IMR-90 (cell line): ENCODE data around the gene PLEKHS1. TPM values are rescaled to one million over a fixed set of nuclear protein-coding genes. Genes with fewer than 3 reads are reported as not detected.

Source experiments
- ATAC-seq: fragments of 200-7000 bp; cut with Tn5 transposase; 2 replicates; pipeline ENCODE4 v1.9.1; 2020; ENCODE audit warnings: low read depth, mild to moderate bottlenecking, moderate library complexity
- BruUV-seq: library from RNA; stranded (reverse); fragments of 400-500 nt; replicated peaks from 2 replicates; lab custom pipeline; 2021; lab: Mats Ljungman, UMichigan
- CTCF ChIA-PET: fragments of 300-600 bp; formaldehyde crosslinking; extraction: SDS; loops from one replicate; lab custom pipeline; 2021; ENCODE audit warnings: antibody characterized with exemption; lab: Yijun Ruan, JAX
- POLR2A ChIA-PET: fragments of 300-600 bp; sonication (Branson Sonifier 250); formaldehyde crosslinking; loops from one replicate; lab custom pipeline; 2022; ENCODE audit warnings: antibody characterized with exemption; ENCODE audit not compliant: unreplicated experiment; lab: Charles Lee
- DNase-seq: peaks from one replicate; pipeline ENCODE4 v3.0.0; 2013
- H2AFZ ChIP-seq: replicated peaks from 2 replicates; pipeline ENCODE3; 2013; ENCODE audit warnings: low read length, mild to moderate bottlenecking; ENCODE audit not compliant: poor library complexity
- H2AK5ac ChIP-seq: 2 replicates; pipeline ENCODE4 v1.6.1; 2013; ENCODE audit warnings: low read depth, low read length, inconsistent platforms
- H2AK9ac ChIP-seq: replicated peaks from 2 replicates; pipeline ENCODE3; 2013; ENCODE audit warnings: mild to moderate bottlenecking, low read depth, low read length, moderate library complexity; ENCODE audit not compliant: poor library complexity
- H2BK120ac ChIP-seq: 2 replicates; pipeline ENCODE4 v1.6.1; 2013; ENCODE audit warnings: low read depth, low read length, inconsistent platforms
- H2BK15ac ChIP-seq: 3 replicates; pipeline ENCODE4 v1.6.1; 2013; ENCODE audit warnings: low read depth, low read length, inconsistent platforms
- H2BK20ac ChIP-seq: 2 replicates; pipeline ENCODE4 v1.6.1; 2013; ENCODE audit warnings: low read depth, mild to moderate bottlenecking, inconsistent platforms, low read length, moderate library complexity
- H2BK5ac ChIP-seq: 2 replicates; pipeline ENCODE4 v1.6.1; 2013; ENCODE audit warnings: mild to moderate bottlenecking, low read depth, low read length, inconsistent platforms; ENCODE audit not compliant: poor library complexity, severe bottlenecking
- H3K14ac ChIP-seq: replicated peaks from 2 replicates; pipeline ENCODE4 v1.6.1; 2013; ENCODE audit warnings: low read depth, low read length, inconsistent platforms
- H3K18ac ChIP-seq: 2 replicates; pipeline ENCODE4 v1.6.1; 2013; ENCODE audit warnings: low read depth, low read length, control low read depth
- H3K23ac ChIP-seq: 2 replicates; pipeline ENCODE4 v1.6.1; 2013; ENCODE audit warnings: low read depth, low read length, inconsistent platforms
- H3K27ac ChIP-seq: 2 replicates; pipeline ENCODE4 v1.5.1; 2013; ENCODE audit warnings: mild to moderate bottlenecking, control low read depth, low read length; ENCODE audit not compliant: insufficient read depth
- H3K27me3 ChIP-seq: 2 replicates; pipeline ENCODE4 v1.6.1; 2013; ENCODE audit warnings: low read length; ENCODE audit not compliant: control insufficient read depth, insufficient read depth
- H3K36me3 ChIP-seq: 2 replicates; pipeline ENCODE4 v1.6.1; 2013; ENCODE audit warnings: low read length, mixed read lengths; ENCODE audit not compliant: control insufficient read depth, insufficient read depth
- H3K4ac ChIP-seq: 2 replicates; pipeline ENCODE4 v1.6.1; 2013; ENCODE audit warnings: low read depth, low read length, inconsistent platforms
- H3K4me1 ChIP-seq: 2 replicates; pipeline ENCODE4 v1.6.1; 2013; ENCODE audit warnings: low read length, mixed read lengths; ENCODE audit not compliant: control insufficient read depth, insufficient read depth
- H3K4me2 ChIP-seq: 2 replicates; pipeline ENCODE4 v1.6.1; 2013; ENCODE audit warnings: low read depth, mild to moderate bottlenecking, control low read depth, low read length, moderate library complexity
- H3K4me3 ChIP-seq: 2 replicates; pipeline ENCODE4 v1.5.1; 2013; ENCODE audit warnings: low read depth, mild to moderate bottlenecking, control low read depth, low read length, moderate library complexity; ENCODE audit not compliant: insufficient read depth
- H3K56ac ChIP-seq: 2 replicates; pipeline ENCODE4 v1.6.1; 2013; ENCODE audit warnings: low read length, inconsistent platforms; ENCODE audit not compliant: insufficient read depth; ENCODE audit errors: extremely low read depth
- H3K79me1 ChIP-seq, 2 experiments: 2 replicates each; pipeline ENCODE4 v1.6.1; 2013; ENCODE audit warnings: low read length in 2 of 2, inconsistent platforms in 1 of 2, low read depth in 1 of 2
- H3K9ac ChIP-seq: 2 replicates; pipeline ENCODE4 v1.6.1; 2013; ENCODE audit warnings: low read depth, low read length, control low read depth
- H3K9me1 ChIP-seq: 2 replicates; pipeline ENCODE4 v1.6.1; 2013; ENCODE audit warnings: low read length, inconsistent platforms; ENCODE audit not compliant: insufficient read depth
- H3K9me3 ChIP-seq: 2 replicates; pipeline ENCODE4 v1.6.1; 2013; ENCODE audit warnings: low read length; ENCODE audit not compliant: control insufficient read depth, insufficient read depth
- H4K20me1 ChIP-seq: 2 replicates; pipeline ENCODE4 v1.6.1; 2013; ENCODE audit warnings: low read length, inconsistent platforms; ENCODE audit not compliant: insufficient read depth
- H4K5ac ChIP-seq: 2 replicates; pipeline ENCODE4 v1.6.1; 2013; ENCODE audit warnings: mild to moderate bottlenecking, low read depth, low read length, control low read depth
- H4K8ac ChIP-seq, 2 experiments: 2 replicates each; pipeline ENCODE4 v1.6.1; 2013; ENCODE audit warnings: low read depth in 2 of 2, low read length in 2 of 2, control low read depth in 1 of 2, inconsistent platforms in 1 of 2
- H4K91ac ChIP-seq: 2 replicates; pipeline ENCODE4 v1.6.1; 2013; ENCODE audit warnings: low read depth, low read length, inconsistent platforms; ENCODE audit not compliant: insufficient read depth
- BHLHE40 ChIP-seq: fragments of 150-350 bp; IDR thresholded peaks from 2 replicates; pipeline ENCODE4 v1.6.1; 2016; ENCODE audit warnings: mild to moderate bottlenecking, low read depth, low read length
- CEBPB ChIP-seq: IDR thresholded peaks from 2 replicates; pipeline ENCODE4 v1.6.1; 2012; ENCODE audit warnings: low read depth, low read length, improper control_type of control experiment
- CHD1 ChIP-seq: IDR thresholded peaks from 2 replicates; pipeline ENCODE4 v1.6.1; 2012; ENCODE audit warnings: low read depth, low read length, improper control_type of control experiment
- FOS ChIP-seq: fragments of 150-350 bp; IDR thresholded peaks from 2 replicates; pipeline ENCODE4 v1.6.1; 2016; ENCODE audit warnings: low read depth, low read length
- MAFK ChIP-seq: IDR thresholded peaks from 2 replicates; pipeline ENCODE4 v1.6.1; 2012; ENCODE audit warnings: low read depth, low read length, improper control_type of control experiment
- MAZ ChIP-seq: IDR thresholded peaks from 2 replicates; pipeline ENCODE4 v1.6.1; 2012; ENCODE audit warnings: low read depth, mild to moderate bottlenecking, low read length, improper control_type of control experiment, moderate library complexity, borderline replicate concordance
- MXI1 ChIP-seq: IDR thresholded peaks from 2 replicates; pipeline ENCODE4 v1.6.1; 2012; ENCODE audit warnings: low read depth, mild to moderate bottlenecking, low read length, moderate library complexity, borderline replicate concordance
- NFE2L2 ChIP-seq: fragments of 150-350 bp; IDR thresholded peaks from 2 replicates; pipeline ENCODE4 v1.6.1; 2016; ENCODE audit warnings: low read depth, mild to moderate bottlenecking, low read length
- POLR2A ChIP-seq: IDR thresholded peaks from 2 replicates; pipeline ENCODE4 v1.6.1; 2012; ENCODE audit warnings: mild to moderate bottlenecking, low read depth, low read length
- RAD21 ChIP-seq: IDR thresholded peaks from 2 replicates; pipeline ENCODE4 v1.6.1; 2012; ENCODE audit warnings: low read length, improper control_type of control experiment
- RCOR1 ChIP-seq: IDR thresholded peaks from 2 replicates; pipeline ENCODE4 v1.6.1; 2012; ENCODE audit warnings: mild to moderate bottlenecking, low read length, improper control_type of control experiment; ENCODE audit not compliant: insufficient replicate concordance
- SMC3 ChIP-seq: fragments of 150-350 bp; IDR thresholded peaks from 2 replicates; pipeline ENCODE4 v1.6.1; 2016; ENCODE audit warnings: low read depth, mild to moderate bottlenecking, antibody characterized with exemption, low read length, moderate library complexity
- WGBS, 2 experiments: methylation state at CpG; one replicate each; pipeline versions ENCODE4 v1.1.5 to v1.1.7; 2013; ENCODE audit warnings: missing lambda C conversion rate in 2 of 2; ENCODE audit not compliant: insufficient read length in 1 of 2; ENCODE audit errors: extremely low coverage in 2 of 2; 5-methylcytosine and 5-hydroxymethylcytosine counted together
- dilution Hi-C: fragments of 300-500 bp; cut with HindIII; formaldehyde crosslinking; loops from one replicate; pipeline ENCODE4 v1.14.3; 2018; ENCODE audit warnings: low sequenced_read_pairs; ENCODE audit not compliant: unreplicated experiment
- in situ Hi-C: fragments of 300-500 bp; cut with MboI; formaldehyde crosslinking; loops from 3 replicates; pipeline ENCODE4 v1.14.3; 2019; ENCODE audit warnings: low sequenced_read_pairs, inconsistent platforms, mixed read lengths
- intact Hi-C: fragments of 100-400 bp; cut with micrococcal nuclease; formaldehyde crosslinking; loops from 2 replicates; pipeline ENCODE4 v1.10.0; 2022
- polyA plus RNA-seq, 3 experiments: library from polyadenylated mRNA; depleted of rRNA; stranded (reverse); fragments of >200 nt; gene quantifications; 2 replicates each; pipeline ENCODE4 v1.2.3, GENCODE V29; 2012; ENCODE audit warnings: low replicate concordance in 1 of 3
- total RNA-seq: library from RNA; depleted of rRNA; stranded (reverse); fragments of >200 nt; gene quantifications from 2 replicates; pipeline ENCODE4 v1.2.3, GENCODE V29; 2012
- TF ChIP-seq, protein P1 (sequence below): fragments of 150-350 bp; IDR thresholded peaks from 2 replicates; pipeline ENCODE4 v1.6.1; 2017; ENCODE audit warnings: mild to moderate bottlenecking, antibody characterized with exemption, low read length, low read depth
- TF ChIP-seq, protein P2 (sequence below): conservative IDR thresholded peaks from 2 replicates; pipeline ENCODE4 v1.5.1; 2012; ENCODE audit warnings: mild to moderate bottlenecking, low read depth, low read length, improper control_type of control experiment
- TF ChIP-seq, protein P3 (sequence below): fragments of 150-350 bp; IDR thresholded peaks from 2 replicates; pipeline ENCODE4 v1.6.1; 2016; ENCODE audit warnings: low read depth, mild to moderate bottlenecking, low read length, moderate library complexity, borderline replicate concordance

PLEKHS1 gene
- total and polyA plus RNA-seq, 2 of the 4 experiments (the other 2 are of a cell fraction): not detected

DNA sequence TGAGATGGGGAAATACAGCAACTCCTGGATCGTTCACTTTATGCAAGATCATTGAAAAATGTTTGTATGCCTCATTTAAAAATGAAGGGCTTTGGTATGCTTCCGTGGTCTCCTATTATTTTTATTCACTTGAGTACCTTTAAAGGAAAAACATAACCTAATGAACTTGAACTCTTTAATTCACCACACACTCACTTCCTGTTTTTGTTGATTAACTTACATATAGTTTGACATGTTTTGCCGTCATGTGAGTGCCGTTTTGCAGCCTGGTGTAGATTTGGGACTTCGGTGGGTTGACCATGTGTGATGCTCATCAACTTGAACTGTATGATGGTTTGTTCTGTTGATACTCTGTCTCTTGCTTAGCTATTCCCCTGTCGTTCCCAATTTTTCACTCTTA lies 42.8 kb upstream of the PLEKHS1 start:
- POLR2A ChIA-PET: no interaction called here
- no peaks in the 10 kb centered on the region for H3K9me3 ChIP-seq
- CTCF ChIA-PET: interaction anchor here (1.1 kb wide), 1 partner anchor 90 kb away, joined by 3 read pairs; no protein-coding TSS in a partner anchor
- no peak overlapping the region for H3K56ac ChIP-seq
- no peak overlapping the region for H2AK5ac ChIP-seq
- no peak overlapping the region for H2BK120ac ChIP-seq
- no peaks in the 10 kb centered on the region for H3K27me3 ChIP-seq
- peaks cover 4% of the 10 kb centered on the region; the same call in 1 of the 2 replicates for H3K9me1 ChIP-seq
- H4K20me1 ChIP-seq: peaks cover 22% of the 10 kb centered on the region; the same call in 1 of the 2 replicates
- no peak overlapping the region for H3K14ac ChIP-seq
- peaks cover 3% of the 10 kb centered on the region; the same call in 1 of the 2 replicates for H3K36me3 ChIP-seq
- no peak for DNase-seq
- peaks cover 8 to 45% of the 10 kb centered on the region in 2 experiments for H3K79me1 ChIP-seq
- H3K18ac ChIP-seq: no peak overlapping the region
- WGBS, 2 experiments: 100% methylated on average over 1 of the region's 6 CpGs; no CpG with 5 or more reads in 1 of the 2 experiments
- H4K91ac ChIP-seq: no peak overlapping the region
- no peak overlapping the region for H2BK15ac ChIP-seq
- no peak overlapping the region for H3K4ac ChIP-seq
- H4K5ac ChIP-seq: no peak overlapping the region
- H3K4me1 ChIP-seq: peaks cover 9% of the 10 kb centered on the region
- ATAC-seq: no peak
- no peak overlapping the region for H4K8ac ChIP-seq
- BruUV-seq: no TSS peak
- no peak overlapping the region for H3K23ac ChIP-seq
- no peak overlapping the region for H2BK20ac ChIP-seq
- TF ChIP-seq CEBPB (no peak), RCOR1 (no peak), NFE2L2 (no peak), BHLHE40 (no peak), MAFK (no peak), MAZ (no peak), RAD21 (no peak), POLR2A (no peak), FOS (no peak), SMC3 (no peak), MXI1 (no peak), CHD1 (no peak)
- TF ChIP-seq, protein P1, sequence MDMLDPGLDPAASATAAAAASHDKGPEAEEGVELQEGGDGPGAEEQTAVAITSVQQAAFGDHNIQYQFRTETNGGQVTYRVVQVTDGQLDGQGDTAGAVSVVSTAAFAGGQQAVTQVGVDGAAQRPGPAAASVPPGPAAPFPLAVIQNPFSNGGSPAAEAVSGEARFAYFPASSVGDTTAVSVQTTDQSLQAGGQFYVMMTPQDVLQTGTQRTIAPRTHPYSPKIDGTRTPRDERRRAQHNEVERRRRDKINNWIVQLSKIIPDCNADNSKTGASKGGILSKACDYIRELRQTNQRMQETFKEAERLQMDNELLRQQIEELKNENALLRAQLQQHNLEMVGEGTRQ: no peak
- TF ChIP-seq, protein P2, sequence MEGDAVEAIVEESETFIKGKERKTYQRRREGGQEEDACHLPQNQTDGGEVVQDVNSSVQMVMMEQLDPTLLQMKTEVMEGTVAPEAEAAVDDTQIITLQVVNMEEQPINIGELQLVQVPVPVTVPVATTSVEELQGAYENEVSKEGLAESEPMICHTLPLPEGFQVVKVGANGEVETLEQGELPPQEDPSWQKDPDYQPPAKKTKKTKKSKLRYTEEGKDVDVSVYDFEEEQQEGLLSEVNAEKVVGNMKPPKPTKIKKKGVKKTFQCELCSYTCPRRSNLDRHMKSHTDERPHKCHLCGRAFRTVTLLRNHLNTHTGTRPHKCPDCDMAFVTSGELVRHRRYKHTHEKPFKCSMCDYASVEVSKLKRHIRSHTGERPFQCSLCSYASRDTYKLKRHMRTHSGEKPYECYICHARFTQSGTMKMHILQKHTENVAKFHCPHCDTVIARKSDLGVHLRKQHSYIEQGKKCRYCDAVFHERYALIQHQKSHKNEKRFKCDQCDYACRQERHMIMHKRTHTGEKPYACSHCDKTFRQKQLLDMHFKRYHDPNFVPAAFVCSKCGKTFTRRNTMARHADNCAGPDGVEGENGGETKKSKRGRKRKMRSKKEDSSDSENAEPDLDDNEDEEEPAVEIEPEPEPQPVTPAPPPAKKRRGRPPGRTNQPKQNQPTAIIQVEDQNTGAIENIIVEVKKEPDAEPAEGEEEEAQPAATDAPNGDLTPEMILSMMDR: no peak
- TF ChIP-seq, protein P3, sequence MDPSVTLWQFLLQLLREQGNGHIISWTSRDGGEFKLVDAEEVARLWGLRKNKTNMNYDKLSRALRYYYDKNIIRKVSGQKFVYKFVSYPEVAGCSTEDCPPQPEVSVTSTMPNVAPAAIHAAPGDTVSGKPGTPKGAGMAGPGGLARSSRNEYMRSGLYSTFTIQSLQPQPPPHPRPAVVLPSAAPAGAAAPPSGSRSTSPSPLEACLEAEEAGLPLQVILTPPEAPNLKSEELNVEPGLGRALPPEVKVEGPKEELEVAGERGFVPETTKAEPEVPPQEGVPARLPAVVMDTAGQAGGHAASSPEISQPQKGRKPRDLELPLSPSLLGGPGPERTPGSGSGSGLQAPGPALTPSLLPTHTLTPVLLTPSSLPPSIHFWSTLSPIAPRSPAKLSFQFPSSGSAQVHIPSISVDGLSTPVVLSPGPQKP: no peak
- H2AFZ ChIP-seq: no peak overlapping the region
- H3K27ac ChIP-seq: no peak overlapping the region
- intact Hi-C loops (loop anchor here (1.0 to 10.0 kb wide), 5 partner anchors 146 to 1416 kb away; partner anchors contain the start of genes CCDC186, DCLRE1A and NHLRC2), dilution Hi-C loops (no loop called here), in situ Hi-C loops (loop anchor here (5.0 kb wide), 1 partner anchor 394 kb away; no protein-coding TSS in a partner anchor)
- no peak overlapping the region for H3K4me2 ChIP-seq
- no peak overlapping the region for H3K4me3 ChIP-seq
- H3K9ac ChIP-seq: no peak overlapping the region
- H2BK5ac ChIP-seq: no peak overlapping the region
- no peak overlapping the region for H2AK9ac ChIP-seq
